ENCODE results near the gene FCHSD2.

Gene FCHSD2

GRCh38 chr11:73100578-73100977 is 41.5 kb downstream of the FCHSD2 start:
- FAIRE-seq (no peak), DNase-seq (ENCODE audit: insufficient read length, low spot score) (no peak)
- TF ChIP-seq CTCF (IDR thresholded peaks at IDR 0.05; ENCODE audit: insufficient read depth, missing control alignments), result no peak

GRCh38 chr11:73099512-73100266 is 42.4 kb downstream of the FCHSD2 start:
- DNase-seq (ENCODE audit: insufficient read length, low spot score), result no peak
- no peak for FAIRE-seq
- TF ChIP-seq CTCF (IDR thresholded peaks at IDR 0.05; ENCODE audit: insufficient read depth, missing control alignments), result no peak

GRCh38 chr11:73095613-73096012 is 46.5 kb downstream of the FCHSD2 start:
- DNase-seq (ENCODE audit: insufficient read length, low spot score), result no peak
- no peak for TF ChIP-seq CTCF (IDR thresholded peaks at IDR 0.05; ENCODE audit: insufficient read depth, missing control alignments)
- FAIRE-seq, result no peak

- TF ChIP-seq CTCF (IDR thresholded peaks at IDR 0.05; ENCODE audit: insufficient read depth, missing control alignments), result no peak
- no peak for DNase-seq (ENCODE audit: insufficient read length, low spot score)
- FAIRE-seq, result no peak
Observed at GRCh38 chr11:73091521-73092305, 50.4 kb downstream of the FCHSD2 start.

GRCh38 chr11:73087730-73088129 is 54.4 kb downstream of the FCHSD2 start:
- no peak for TF ChIP-seq CTCF (IDR thresholded peaks at IDR 0.05; ENCODE audit: insufficient read depth, missing control alignments)
- no peak for FAIRE-seq
- no peak for DNase-seq (ENCODE audit: insufficient read length, low spot score)

- no peak for TF ChIP-seq CTCF (IDR thresholded peaks at IDR 0.05; ENCODE audit: insufficient read depth, missing control alignments)
- FAIRE-seq (no peak), DNase-seq (ENCODE audit: insufficient read length, low spot score) (no peak)
Observed at GRCh38 chr11:73085189-73085875, 56.8 kb downstream of the FCHSD2 start.
